Rectal smooth muscle tissue (tissue), 1 donor: ENCODE results near the gene LHFPL6.

Experiments
- H3K27ac ChIP-seq: one replicate; pipeline ENCODE4 v1.7.0; 2013; ENCODE audit warnings: low read depth, low read length, inconsistent platforms
- H3K27me3 ChIP-seq: one replicate; pipeline ENCODE4 v1.7.0; 2013; ENCODE audit warnings: low read length; ENCODE audit not compliant: control insufficient read depth, insufficient read depth
- H3K36me3 ChIP-seq: one replicate; pipeline ENCODE4 v1.7.0; 2013; ENCODE audit warnings: low read length; ENCODE audit not compliant: control insufficient read depth, insufficient read depth
- H3K4me1 ChIP-seq: one replicate; pipeline ENCODE4 v1.7.0; 2013; ENCODE audit warnings: low read length; ENCODE audit not compliant: control insufficient read depth, insufficient read depth
- H3K4me3 ChIP-seq: one replicate; pipeline ENCODE4 v1.7.0; 2013; ENCODE audit warnings: low read length
- H3K9ac ChIP-seq: one replicate; pipeline ENCODE4 v1.7.0; 2013; ENCODE audit warnings: low read length

LHFPL6 gene

DNA sequence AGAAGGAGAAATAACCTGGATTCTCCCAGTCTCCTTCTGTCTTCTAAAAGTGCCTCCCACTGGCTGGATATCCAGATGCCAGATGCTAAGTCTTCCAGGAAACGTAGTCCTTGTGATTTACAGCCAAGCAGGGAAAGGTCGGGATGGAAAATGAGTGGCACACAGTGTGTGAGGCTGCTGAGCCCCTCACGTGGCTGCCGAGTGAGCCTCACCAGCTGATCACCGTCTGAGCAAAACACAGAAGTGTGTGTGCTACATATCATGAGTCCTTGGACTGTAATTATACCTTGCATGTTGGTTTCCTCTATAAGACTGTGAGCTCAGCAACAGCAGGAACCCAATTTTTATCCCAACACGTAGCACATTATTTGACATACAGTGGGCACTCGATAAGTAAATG is 15.1 kb downstream of the LHFPL6 start:
- Histone ChIP-seq H3K27ac (no peak overlapping the region), H3K9ac (no peak overlapping the region), H3K4me3 (no peak overlapping the region), H3K36me3 (no peaks in the 10 kb centered on the region), H3K27me3 (no peaks in the 10 kb centered on the region), H3K4me1 (peaks cover 3% of the 10 kb centered on the region)

DNA sequence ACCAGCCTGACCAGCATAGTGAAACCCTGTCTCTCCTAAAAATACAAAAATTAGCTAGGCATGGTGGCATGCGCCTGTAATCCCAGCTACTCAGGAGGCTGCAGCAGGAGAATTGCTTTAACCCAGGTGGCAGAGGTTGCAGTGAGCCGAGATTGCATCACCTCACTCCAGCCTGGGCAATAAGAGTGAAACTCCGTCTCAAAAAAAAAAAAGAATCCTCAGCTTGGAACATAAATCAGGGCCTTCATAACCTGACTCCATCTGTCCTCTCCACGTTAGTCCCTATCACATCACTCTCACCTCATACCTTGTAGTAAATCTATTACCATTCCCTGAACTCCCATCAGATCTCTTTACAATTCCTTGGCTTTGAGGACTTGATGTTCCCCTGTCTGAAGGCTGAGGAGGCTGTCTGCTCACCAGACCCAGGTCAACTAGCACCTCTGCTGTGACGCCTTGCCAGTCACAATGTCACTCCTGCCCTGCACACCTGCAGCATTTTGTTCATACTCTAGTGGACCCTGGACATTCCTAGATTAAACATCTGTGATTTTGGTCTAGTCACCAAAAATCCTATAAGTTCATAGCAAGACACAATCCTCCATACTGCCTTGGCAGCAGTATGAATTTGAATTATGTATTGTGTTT is 15.9 kb downstream of the LHFPL6 start:
- Histone ChIP-seq H3K27ac (no peak overlapping the region), H3K4me3 (no peak overlapping the region), H3K9ac (no peak overlapping the region), H3K4me1 (peaks cover 3% of the 10 kb centered on the region), H3K27me3 (no peaks in the 10 kb centered on the region), H3K36me3 (no peaks in the 10 kb centered on the region)

DNA sequence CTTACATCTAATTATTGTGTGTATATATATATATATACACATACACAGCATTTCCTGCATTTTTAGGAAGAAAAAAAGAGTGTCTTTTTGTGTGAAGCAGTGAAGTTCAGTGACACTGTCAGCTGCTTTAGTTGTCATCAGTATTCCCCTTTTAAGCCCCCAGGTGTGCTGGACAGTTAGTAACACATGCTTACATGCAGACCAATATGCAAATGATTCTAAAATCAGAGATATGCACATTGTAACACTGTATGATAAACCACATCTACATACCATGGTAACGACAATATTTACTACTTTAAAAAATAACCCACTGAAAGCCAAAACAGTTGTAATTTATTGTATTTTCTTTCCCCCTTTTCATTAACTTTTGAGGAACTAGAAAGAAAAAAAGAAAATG is 16.8 kb downstream of the LHFPL6 start:
- H3K4me1 ChIP-seq = peaks cover 3% of the 10 kb centered on the region
- H3K27me3 ChIP-seq = no peaks in the 10 kb centered on the region
- no peak overlapping the region for H3K9ac ChIP-seq
- no peaks in the 10 kb centered on the region for H3K36me3 ChIP-seq
- no peak overlapping the region for H3K27ac ChIP-seq
- H3K4me3 ChIP-seq = no peak overlapping the region

DNA sequence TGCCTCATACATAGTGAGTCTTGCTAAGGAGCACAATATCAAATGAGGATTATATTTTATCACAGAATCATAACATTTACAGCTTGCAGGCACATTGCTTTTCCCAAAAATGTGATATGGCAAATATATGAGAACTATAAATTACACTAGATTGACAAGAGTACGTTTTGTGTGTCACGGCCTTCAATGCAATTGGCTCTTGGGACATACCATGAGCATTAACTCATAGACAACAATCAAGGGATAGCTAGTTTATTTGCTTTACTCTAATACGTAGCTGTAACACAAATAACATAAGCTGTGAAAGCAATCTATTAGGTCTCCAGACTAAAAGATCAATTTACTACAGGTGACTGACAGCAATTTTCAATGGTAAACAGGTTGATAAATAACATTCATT is 17.8 kb downstream of the LHFPL6 start:
- no peak overlapping the region for H3K27ac ChIP-seq
- no peak overlapping the region for H3K4me3 ChIP-seq
- H3K9ac ChIP-seq = no peak overlapping the region
- peaks cover 3% of the 10 kb centered on the region for H3K4me1 ChIP-seq
- H3K36me3 ChIP-seq = no peaks in the 10 kb centered on the region
- no peaks in the 10 kb centered on the region for H3K27me3 ChIP-seq

- Histone ChIP-seq H3K9ac (no peak overlapping the region), H3K36me3 (no peaks in the 10 kb centered on the region), H3K27ac (no peak overlapping the region), H3K27me3 (no peaks in the 10 kb centered on the region), H3K4me1 (no peaks in the 10 kb centered on the region), H3K4me3 (no peak overlapping the region)
Measured at GRCh38 chr13:39580881-39581575, 22.0 kb downstream of the LHFPL6 start.

GRCh38 chr13:39578821-39579291 is 24.1 kb downstream of the LHFPL6 start:
- H3K27me3 ChIP-seq = no peaks in the 10 kb centered on the region
- H3K36me3 ChIP-seq = no peaks in the 10 kb centered on the region
- H3K4me3 ChIP-seq = no peak overlapping the region
- no peaks in the 10 kb centered on the region for H3K4me1 ChIP-seq
- no peak overlapping the region for H3K9ac ChIP-seq
- no peak overlapping the region for H3K27ac ChIP-seq

DNA sequence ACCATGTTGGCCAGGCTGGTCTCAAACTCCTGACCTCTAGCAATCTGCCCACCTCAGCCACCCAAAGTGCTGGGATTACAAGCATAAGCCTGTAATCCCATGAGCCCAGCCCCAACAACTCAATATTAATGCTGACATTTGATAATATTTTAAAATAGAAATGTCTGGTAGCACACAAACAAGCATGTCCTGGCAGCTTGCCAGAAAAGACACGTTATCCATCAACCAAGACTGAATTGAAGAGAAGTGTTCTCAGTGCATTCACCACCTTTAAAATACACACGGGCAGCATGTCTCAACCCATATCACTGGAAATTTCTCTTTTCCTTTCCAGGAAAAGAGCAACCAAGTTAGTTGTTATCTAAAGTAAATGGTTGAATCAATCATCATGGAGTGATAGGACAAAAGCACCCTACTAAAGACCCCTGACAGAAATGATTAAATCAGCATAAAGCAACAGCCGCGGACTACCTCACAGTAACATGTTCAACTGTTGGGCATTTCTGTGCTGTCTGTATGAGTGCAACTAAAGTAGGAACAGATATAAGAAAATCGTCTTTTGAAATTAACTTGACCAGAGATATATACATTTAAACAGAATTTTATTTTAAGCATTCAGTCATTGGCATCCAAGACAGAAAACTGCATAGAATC is 25.0 kb downstream of the LHFPL6 start:
- Histone ChIP-seq H3K4me1 (no peaks in the 10 kb centered on the region), H3K36me3 (no peaks in the 10 kb centered on the region), H3K27me3 (no peaks in the 10 kb centered on the region), H3K9ac (no peak overlapping the region), H3K4me3 (no peak overlapping the region), H3K27ac (no peak overlapping the region)

GRCh38 chr13:39577203-39577602 is 25.8 kb downstream of the LHFPL6 start:
- Histone ChIP-seq H3K4me1 (no peaks in the 10 kb centered on the region), H3K27me3 (no peaks in the 10 kb centered on the region), H3K27ac (no peak overlapping the region), H3K4me3 (no peak overlapping the region), H3K9ac (no peak overlapping the region), H3K36me3 (no peaks in the 10 kb centered on the region)

GRCh38 chr13:39575641-39576238 is 27.3 kb downstream of the LHFPL6 start:
- no peaks in the 10 kb centered on the region for H3K4me1 ChIP-seq
- H3K9ac ChIP-seq = no peak overlapping the region
- no peaks in the 10 kb centered on the region for H3K36me3 ChIP-seq
- H3K4me3 ChIP-seq = no peak overlapping the region
- no peaks in the 10 kb centered on the region for H3K27me3 ChIP-seq
- H3K27ac ChIP-seq = no peak overlapping the region

GRCh38 chr13:39571502-39572092 is 31.4 kb downstream of the LHFPL6 start:
- Histone ChIP-seq H3K4me1 (no peaks in the 10 kb centered on the region), H3K9ac (no peak overlapping the region), H3K4me3 (no peak overlapping the region), H3K27me3 (no peaks in the 10 kb centered on the region), H3K27ac (no peak overlapping the region), H3K36me3 (no peaks in the 10 kb centered on the region)

DNA sequence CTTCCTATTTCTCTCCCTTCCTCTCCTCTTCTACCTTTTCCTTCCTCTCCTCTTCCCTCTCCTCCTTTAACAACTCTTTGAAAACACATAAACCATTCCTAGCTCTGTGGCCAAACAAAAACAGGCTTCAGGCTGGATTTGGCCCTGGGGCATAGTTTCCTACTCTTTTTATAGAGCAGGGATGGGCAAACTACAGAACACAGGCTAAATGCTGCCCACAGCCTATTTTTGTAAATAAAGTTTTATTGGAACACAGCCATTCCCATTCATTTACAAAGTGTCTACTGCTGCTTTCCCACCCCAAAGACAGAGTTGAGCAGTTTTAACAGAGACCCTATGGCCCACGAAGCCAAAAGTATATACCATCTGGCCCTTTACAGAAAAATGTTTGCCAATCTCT is 35.4 kb downstream of the LHFPL6 start:
- no peaks in the 10 kb centered on the region for H3K36me3 ChIP-seq
- H3K27me3 ChIP-seq = no peaks in the 10 kb centered on the region
- H3K4me1 ChIP-seq = peaks cover 2% of the 10 kb centered on the region
- H3K9ac ChIP-seq = no peak overlapping the region
- H3K27ac ChIP-seq = peak overlapping the region; percentile 52
- H3K4me3 ChIP-seq = no peak overlapping the region

DNA sequence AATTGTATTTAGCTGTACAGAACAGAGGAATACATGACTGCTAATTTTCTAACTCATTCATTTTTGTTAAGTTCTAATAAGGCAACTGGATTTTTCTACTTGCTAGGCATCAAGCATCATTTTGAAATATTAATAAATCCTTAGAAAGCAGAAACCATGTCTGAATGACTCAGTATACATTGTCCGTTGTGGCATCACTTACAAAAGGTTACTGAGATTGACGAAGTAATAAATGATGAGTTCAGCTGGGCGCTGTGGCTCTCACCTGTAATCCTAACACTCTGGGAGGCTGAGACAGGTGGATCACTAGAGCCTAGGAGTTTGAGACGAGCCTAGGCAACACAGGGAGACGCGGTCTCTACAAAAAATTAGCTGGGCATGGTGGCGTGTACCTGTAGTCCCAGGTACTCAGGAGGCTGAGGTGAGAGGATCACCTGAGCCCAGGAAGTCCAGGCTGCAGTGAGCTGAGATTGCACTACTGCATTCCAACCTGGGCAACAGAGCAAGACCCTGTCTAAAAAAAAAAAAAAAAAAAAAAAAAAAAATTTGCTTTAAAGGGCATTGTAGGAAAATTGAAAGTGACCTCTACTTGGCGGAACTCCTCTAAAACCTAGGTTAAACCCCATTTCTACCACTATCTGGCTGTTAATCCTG is 36.6 kb downstream of the LHFPL6 start:
- H3K4me1 ChIP-seq = peaks cover 2% of the 10 kb centered on the region
- no peaks in the 10 kb centered on the region for H3K27me3 ChIP-seq
- no peak overlapping the region for H3K4me3 ChIP-seq
- H3K36me3 ChIP-seq = no peaks in the 10 kb centered on the region
- H3K27ac ChIP-seq = no peak overlapping the region
- H3K9ac ChIP-seq = no peak overlapping the region
